WTC11 (cell line): ENCODE results near the gene TMEM54.

Source experiments
- NR1H2 ChIP-seq: sonication (generic); formaldehyde crosslinking; IDR thresholded peaks from 2 replicates; pipeline ENCODE4 v1.9.0; 2021; ENCODE audit warnings: mild to moderate bottlenecking, moderate library complexity, missing genetic modification reagents
- NR2C2 ChIP-seq: sonication (generic); formaldehyde crosslinking; IDR thresholded peaks from 2 replicates; pipeline ENCODE4 v1.8.0; 2022; ENCODE audit warnings: mild to moderate bottlenecking, missing genetic modification reagents
- TP53 ChIP-seq: sonication (generic); formaldehyde crosslinking; IDR thresholded peaks from 2 replicates; pipeline ENCODE4 v1.8.1; 2023; ENCODE audit warnings: mild to moderate bottlenecking, missing genetic modification reagents
- ZNF263 ChIP-seq: sonication (generic); formaldehyde crosslinking; IDR thresholded peaks from 2 replicates; pipeline ENCODE4 v1.8.1; 2022; ENCODE audit warnings: low read depth, mild to moderate bottlenecking, moderate library complexity, missing genetic modification reagents
- TF ChIP-seq, protein P1 (sequence below): sonication (generic); formaldehyde crosslinking; IDR thresholded peaks from 2 replicates; pipeline ENCODE4 v1.8.1; 2023; ENCODE audit warnings: mild to moderate bottlenecking, moderate library complexity, missing genetic modification reagents
- TF ChIP-seq, protein P2 (sequence below): fragments of 250-450 bp; sonication (Bioruptor Pico); IDR thresholded peaks from 2 replicates; pipeline ENCODE4 v1.8.0; 2021; ENCODE audit warnings: mild to moderate bottlenecking
- TF ChIP-seq, protein P3 (sequence below): fragments of 200-600 bp; IDR thresholded peaks from 2 replicates; pipeline ENCODE4 v1.8.0; 2022; ENCODE audit warnings: antibody characterized with exemption

DNA sequence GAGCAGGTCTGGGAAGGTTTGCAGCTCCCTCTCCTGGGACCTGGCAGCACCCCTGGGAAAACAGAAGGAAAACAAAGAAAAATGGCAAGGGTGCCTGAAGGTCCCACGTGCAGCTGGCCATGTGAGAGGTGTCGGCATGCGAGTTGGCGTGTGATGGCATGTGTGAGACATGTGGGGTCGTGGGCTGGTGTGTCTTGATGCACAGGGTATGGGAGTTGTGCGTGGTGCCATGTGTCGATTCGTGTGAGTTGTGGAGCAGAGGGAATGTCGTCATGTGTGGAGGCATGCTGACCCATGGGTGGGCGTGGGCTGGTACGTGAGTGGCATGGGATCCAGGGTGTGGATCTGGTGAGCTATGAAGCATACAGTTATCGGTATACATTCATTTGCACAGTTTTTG is 13.6 kb downstream of the TMEM54 start:
- TF ChIP-seq, protein P1, sequence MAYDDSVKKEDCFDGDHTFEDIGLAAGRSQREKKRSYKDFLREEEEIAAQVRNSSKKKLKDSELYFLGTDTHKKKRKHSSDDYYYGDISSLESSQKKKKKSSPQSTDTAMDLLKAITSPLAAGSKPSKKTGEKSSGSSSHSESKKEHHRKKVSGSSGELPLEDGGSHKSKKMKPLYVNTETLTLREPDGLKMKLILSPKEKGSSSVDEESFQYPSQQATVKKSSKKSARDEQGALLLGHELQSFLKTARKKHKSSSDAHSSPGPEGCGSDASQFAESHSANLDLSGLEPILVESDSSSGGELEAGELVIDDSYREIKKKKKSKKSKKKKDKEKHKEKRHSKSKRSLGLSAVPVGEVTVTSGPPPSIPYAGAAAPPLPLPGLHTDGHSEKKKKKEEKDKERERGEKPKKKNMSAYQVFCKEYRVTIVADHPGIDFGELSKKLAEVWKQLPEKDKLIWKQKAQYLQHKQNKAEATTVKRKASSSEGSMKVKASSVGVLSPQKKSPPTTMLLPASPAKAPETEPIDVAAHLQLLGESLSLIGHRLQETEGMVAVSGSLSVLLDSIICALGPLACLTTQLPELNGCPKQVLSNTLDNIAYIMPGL (CRISPR knock-in tag), result no peak
- TF ChIP-seq, protein P2, sequence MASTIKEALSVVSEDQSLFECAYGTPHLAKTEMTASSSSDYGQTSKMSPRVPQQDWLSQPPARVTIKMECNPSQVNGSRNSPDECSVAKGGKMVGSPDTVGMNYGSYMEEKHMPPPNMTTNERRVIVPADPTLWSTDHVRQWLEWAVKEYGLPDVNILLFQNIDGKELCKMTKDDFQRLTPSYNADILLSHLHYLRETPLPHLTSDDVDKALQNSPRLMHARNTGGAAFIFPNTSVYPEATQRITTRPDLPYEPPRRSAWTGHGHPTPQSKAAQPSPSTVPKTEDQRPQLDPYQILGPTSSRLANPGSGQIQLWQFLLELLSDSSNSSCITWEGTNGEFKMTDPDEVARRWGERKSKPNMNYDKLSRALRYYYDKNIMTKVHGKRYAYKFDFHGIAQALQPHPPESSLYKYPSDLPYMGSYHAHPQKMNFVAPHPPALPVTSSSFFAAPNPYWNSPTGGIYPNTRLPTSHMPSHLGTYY, result no peak
- TF ChIP-seq ZNF263 (CRISPR knock-in tag), result no peak
- no peak for TF ChIP-seq NR2C2 (CRISPR knock-in tag)
- TF ChIP-seq TP53 (CRISPR knock-in tag), result no peak
- TF ChIP-seq, protein P3, sequence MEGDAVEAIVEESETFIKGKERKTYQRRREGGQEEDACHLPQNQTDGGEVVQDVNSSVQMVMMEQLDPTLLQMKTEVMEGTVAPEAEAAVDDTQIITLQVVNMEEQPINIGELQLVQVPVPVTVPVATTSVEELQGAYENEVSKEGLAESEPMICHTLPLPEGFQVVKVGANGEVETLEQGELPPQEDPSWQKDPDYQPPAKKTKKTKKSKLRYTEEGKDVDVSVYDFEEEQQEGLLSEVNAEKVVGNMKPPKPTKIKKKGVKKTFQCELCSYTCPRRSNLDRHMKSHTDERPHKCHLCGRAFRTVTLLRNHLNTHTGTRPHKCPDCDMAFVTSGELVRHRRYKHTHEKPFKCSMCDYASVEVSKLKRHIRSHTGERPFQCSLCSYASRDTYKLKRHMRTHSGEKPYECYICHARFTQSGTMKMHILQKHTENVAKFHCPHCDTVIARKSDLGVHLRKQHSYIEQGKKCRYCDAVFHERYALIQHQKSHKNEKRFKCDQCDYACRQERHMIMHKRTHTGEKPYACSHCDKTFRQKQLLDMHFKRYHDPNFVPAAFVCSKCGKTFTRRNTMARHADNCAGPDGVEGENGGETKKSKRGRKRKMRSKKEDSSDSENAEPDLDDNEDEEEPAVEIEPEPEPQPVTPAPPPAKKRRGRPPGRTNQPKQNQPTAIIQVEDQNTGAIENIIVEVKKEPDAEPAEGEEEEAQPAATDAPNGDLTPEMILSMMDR, result no peak
- TF ChIP-seq NR1H2, result no peak
